ENCODE measurements around the gene TSN. TPM values are rescaled to one million over a fixed set of nuclear protein-coding genes. Genes with fewer than 3 reads are reported as not detected.

Gene TSN
- total and polyA plus RNA-seq, 9 of the 15 experiments (the other 6 are each of a cell fraction or from before 2014, with no cell fraction given) = 63.2 to 152 (median 95.2) TPM

DNA sequence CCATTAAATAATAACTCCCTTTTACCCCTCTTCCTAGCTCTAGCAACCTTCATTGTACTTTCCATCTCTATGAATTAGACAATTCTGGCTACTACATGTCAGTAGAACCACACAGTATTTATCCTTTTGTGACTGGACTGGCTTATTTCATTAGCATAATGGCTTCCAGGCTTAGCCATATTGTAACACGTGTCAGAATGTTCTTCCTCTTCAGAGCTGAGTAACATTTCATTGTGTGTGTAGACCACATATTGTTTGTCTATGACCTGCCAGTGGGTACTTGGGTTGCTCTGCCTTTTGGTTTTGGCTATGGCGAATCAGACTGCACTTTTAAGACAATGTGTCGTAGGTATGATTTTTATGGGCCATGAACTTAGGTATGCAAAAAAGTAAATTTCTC, 20.9 kb downstream of the TSN start:
- intact Hi-C loops (cut with micrococcal nuclease) (no loop called here), in situ Hi-C loops (cut with MboI) (loop anchor here (25.0 kb wide), 1 partner anchor 689 kb away; no protein-coding TSS in a partner anchor)
- ATAC-seq = no peak
- Histone ChIP-seq H3K27ac (ENCODE audit: extremely low read depth, low read depth, low read length) (no peak overlapping the region), H3K9ac (ENCODE audit: insufficient read depth in 1 of 2, low read depth in 2 of 2, low read length in 2 of 2) (no peak overlapping the region), H3K9me3 (replicated peaks; ENCODE audit: control insufficient read depth, insufficient read depth, low read depth, low read length) (no peaks in the 10 kb centered on the region), H3K27me3 (ENCODE audit: control insufficient read depth in 2 of 2, insufficient read depth in 2 of 2, low read length in 2 of 2) (peaks cover 2 to 5% of the 10 kb centered on the region in 2 experiments; a peak in 1 of 5 replicates), H3K9me1 (ENCODE audit: control insufficient read depth, insufficient read depth, low read length) (no peaks in the 10 kb centered on the region), H3K4me2 (ENCODE audit: insufficient read depth, low read length) (no peak overlapping the region), H3K79me2 (ENCODE audit: control insufficient read depth, insufficient read depth, low read length) (no peaks in the 10 kb centered on the region), H2AFZ (ENCODE audit: low read depth, low read length) (peak overlapping the region; percentile 44; the same call in 1 of the 2 replicates), H3K4me1 (replicated peaks in 1 of 2; ENCODE audit: control insufficient read depth in 2 of 2, insufficient read depth in 2 of 2, low read length in 2 of 2) (no peaks in the 10 kb centered on the region; a peak in 3 of 5 replicates), H3K36me3 (ENCODE audit: control insufficient read depth, insufficient read depth, low read length) (no peaks in the 10 kb centered on the region), H4K20me1 (replicated peaks; ENCODE audit: control insufficient read depth, insufficient read depth, low read length) (no peaks in the 10 kb centered on the region), H3K4me3 (no peak overlapping the region)
- DNase-seq (ENCODE audit: extremely low read depth in 1 of 4, low spot score in 3 of 4) = no peak
- WGBS (ENCODE audit: insufficient coverage, low coverage, missing lambda C conversion rate) = 61% methylated on average over 3 of the region's 3 CpGs
- ChIA-PET POLR2A (interaction anchor here (1.5 kb wide), 1 partner anchor 11 kb away, joined by 5 read pairs; no protein-coding TSS in a partner anchor), CTCF (ENCODE audit: low intra/inter-chr PET ratio) (no interaction called here)
- no TSS peak for BruUV-seq (replicated peaks)
- no peak for FAIRE-seq
- TF ChIP-seq COPS2 (conservative IDR thresholded peaks at IDR 0.05) (no peak), ZNF146 (CRISPR knock-in tag; IDR thresholded peaks at IDR 0.05; ENCODE audit: unreplicated experiment) (no peak), BRD9 (IDR thresholded peaks at IDR 0.05; ENCODE audit: low read depth, partially characterized antibody) (no peak), ZNF282 (CRISPR knock-in tag; IDR thresholded peaks at IDR 0.05) (no peak), SMAD3 (CRISPR knock-in tag; conservative IDR thresholded peaks at IDR 0.05) (no peak), RBM15 (IDR thresholded peaks at IDR 0.05; ENCODE audit: insufficient read depth, low read length) (no peak)
- TF ChIP-seq, protein P1, sequence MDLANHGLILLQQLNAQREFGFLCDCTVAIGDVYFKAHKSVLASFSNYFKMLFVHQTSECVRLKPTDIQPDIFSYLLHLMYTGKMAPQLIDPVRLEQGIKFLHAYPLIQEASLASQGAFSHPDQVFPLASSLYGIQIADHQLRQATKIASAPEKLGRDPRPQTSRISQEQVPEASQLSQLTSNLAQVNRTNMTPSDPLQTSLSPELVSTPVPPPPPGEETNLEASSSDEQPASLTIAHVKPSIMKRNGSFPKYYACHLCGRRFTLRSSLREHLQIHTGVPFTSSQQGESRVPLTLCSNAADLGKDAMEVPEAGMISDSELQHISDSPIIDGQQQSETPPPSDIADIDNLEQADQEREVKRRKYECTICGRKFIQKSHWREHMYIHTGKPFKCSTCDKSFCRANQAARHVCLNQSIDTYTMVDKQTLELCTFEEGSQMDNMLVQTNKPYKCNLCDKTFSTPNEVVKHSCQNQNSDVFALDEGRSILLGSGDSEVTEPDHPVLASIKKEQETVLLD (IDR thresholded peaks at IDR 0.05) = no peak
- TF ChIP-seq, protein P2, sequence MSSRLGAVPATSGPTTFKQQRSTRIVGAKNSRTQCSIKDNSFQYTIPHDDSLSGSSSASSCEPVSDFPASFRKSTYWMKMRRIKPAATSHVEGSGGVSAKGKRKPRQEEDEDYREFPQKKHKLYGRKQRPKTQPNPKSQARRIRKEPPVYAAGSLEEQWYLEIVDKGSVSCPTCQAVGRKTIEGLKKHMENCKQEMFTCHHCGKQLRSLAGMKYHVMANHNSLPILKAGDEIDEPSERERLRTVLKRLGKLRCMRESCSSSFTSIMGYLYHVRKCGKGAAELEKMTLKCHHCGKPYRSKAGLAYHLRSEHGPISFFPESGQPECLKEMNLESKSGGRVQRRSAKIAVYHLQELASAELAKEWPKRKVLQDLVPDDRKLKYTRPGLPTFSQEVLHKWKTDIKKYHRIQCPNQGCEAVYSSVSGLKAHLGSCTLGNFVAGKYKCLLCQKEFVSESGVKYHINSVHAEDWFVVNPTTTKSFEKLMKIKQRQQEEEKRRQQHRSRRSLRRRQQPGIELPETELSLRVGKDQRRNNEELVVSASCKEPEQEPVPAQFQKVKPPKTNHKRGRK (tag; IDR thresholded peaks at IDR 0.05) = no peak
- TF ChIP-seq, protein P3, sequence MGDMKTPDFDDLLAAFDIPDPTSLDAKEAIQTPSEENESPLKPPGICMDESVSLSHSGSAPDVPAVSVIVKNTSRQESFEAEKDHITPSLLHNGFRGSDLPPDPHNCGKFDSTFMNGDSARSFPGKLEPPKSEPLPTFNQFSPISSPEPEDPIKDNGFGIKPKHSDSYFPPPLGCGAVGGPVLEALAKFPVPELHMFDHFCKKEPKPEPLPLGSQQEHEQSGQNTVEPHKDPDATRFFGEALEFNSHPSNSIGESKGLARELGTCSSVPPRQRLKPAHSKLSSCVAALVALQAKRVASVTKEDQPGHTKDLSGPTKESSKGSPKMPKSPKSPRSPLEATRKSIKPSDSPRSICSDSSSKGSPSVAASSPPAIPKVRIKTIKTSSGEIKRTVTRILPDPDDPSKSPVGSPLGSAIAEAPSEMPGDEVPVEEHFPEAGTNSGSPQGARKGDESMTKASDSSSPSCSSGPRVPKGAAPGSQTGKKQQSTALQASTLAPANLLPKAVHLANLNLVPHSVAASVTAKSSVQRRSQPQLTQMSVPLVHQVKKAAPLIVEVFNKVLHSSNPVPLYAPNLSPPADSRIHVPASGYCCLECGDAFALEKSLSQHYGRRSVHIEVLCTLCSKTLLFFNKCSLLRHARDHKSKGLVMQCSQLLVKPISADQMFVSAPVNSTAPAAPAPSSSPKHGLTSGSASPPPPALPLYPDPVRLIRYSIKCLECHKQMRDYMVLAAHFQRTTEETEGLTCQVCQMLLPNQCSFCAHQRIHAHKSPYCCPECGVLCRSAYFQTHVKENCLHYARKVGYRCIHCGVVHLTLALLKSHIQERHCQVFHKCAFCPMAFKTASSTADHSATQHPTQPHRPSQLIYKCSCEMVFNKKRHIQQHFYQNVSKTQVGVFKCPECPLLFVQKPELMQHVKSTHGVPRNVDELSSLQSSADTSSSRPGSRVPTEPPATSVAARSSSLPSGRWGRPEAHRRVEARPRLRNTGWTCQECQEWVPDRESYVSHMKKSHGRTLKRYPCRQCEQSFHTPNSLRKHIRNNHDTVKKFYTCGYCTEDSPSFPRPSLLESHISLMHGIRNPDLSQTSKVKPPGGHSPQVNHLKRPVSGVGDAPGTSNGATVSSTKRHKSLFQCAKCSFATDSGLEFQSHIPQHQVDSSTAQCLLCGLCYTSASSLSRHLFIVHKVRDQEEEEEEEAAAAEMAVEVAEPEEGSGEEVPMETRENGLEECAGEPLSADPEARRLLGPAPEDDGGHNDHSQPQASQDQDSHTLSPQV (IDR thresholded peaks at IDR 0.05) = no peak
- TF ChIP-seq, protein P4, sequence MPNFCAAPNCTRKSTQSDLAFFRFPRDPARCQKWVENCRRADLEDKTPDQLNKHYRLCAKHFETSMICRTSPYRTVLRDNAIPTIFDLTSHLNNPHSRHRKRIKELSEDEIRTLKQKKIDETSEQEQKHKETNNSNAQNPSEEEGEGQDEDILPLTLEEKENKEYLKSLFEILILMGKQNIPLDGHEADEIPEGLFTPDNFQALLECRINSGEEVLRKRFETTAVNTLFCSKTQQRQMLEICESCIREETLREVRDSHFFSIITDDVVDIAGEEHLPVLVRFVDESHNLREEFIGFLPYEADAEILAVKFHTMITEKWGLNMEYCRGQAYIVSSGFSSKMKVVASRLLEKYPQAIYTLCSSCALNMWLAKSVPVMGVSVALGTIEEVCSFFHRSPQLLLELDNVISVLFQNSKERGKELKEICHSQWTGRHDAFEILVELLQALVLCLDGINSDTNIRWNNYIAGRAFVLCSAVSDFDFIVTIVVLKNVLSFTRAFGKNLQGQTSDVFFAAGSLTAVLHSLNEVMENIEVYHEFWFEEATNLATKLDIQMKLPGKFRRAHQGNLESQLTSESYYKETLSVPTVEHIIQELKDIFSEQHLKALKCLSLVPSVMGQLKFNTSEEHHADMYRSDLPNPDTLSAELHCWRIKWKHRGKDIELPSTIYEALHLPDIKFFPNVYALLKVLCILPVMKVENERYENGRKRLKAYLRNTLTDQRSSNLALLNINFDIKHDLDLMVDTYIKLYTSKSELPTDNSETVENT (CRISPR knock-in tag; IDR thresholded peaks at IDR 0.05) = no peak
- TF ChIP-seq, protein P5, sequence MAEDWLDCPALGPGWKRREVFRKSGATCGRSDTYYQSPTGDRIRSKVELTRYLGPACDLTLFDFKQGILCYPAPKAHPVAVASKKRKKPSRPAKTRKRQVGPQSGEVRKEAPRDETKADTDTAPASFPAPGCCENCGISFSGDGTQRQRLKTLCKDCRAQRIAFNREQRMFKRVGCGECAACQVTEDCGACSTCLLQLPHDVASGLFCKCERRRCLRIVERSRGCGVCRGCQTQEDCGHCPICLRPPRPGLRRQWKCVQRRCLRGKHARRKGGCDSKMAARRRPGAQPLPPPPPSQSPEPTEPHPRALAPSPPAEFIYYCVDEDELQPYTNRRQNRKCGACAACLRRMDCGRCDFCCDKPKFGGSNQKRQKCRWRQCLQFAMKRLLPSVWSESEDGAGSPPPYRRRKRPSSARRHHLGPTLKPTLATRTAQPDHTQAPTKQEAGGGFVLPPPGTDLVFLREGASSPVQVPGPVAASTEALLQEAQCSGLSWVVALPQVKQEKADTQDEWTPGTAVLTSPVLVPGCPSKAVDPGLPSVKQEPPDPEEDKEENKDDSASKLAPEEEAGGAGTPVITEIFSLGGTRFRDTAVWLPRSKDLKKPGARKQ (CRISPR knock-in tag; IDR thresholded peaks at IDR 0.05) = no peak
